Measurements from ENCODE around the gene SHANK1.

GRCh38 chr19:50702871-50703829, 16.5 kb downstream of the SHANK1 start:
- TF ChIP-seq CTCF (conservative IDR thresholded peaks at IDR 0.05; ENCODE audit: low read length) (no peak), EZH2phosphoT487 (IDR thresholded peaks at IDR 0.05; ENCODE audit: borderline replicate concordance, low read depth, low read length) (no peak)

Data from OCI-LY7 (cell line).